ENCODE measurements around the gene FARP1. TPM values are rescaled to one million over a fixed set of nuclear protein-coding genes. Genes with fewer than 3 reads are reported as not detected.

The FARP1 gene
- total and polyA plus RNA-seq, 2 experiments from 2014 or later: 43.2 to 44.2 TPM

GRCh38 chr13:98446234-98446621 is 303.3 kb downstream of the FARP1 start:
- peaks cover 9% of the 10 kb centered on the region for H3K4me1 ChIP-seq (ENCODE audit: low read depth)
- TF ChIP-seq CTCF (IDR thresholded peaks at IDR 0.05; ENCODE audit: low read depth, low read length): no peak
- H3K27me3 ChIP-seq: no peaks in the 10 kb centered on the region
- no peak for DNase-seq (ENCODE audit: low read depth in 1 of 2, low spot score in 1 of 2)
- no peaks in the 10 kb centered on the region for H3K9me3 ChIP-seq (ENCODE audit: low read depth)
- no peak overlapping the region for H3K4me3 ChIP-seq
- H3K36me3 ChIP-seq: peaks cover 3% of the 10 kb centered on the region
- no peak overlapping the region for H3K27ac ChIP-seq

- peaks cover 10% of the 10 kb centered on the region for H3K4me1 ChIP-seq (ENCODE audit: low read depth)
- no peak for DNase-seq (ENCODE audit: low read depth in 1 of 2, low spot score in 1 of 2)
- H3K9me3 ChIP-seq (ENCODE audit: low read depth): no peaks in the 10 kb centered on the region
- no peak for TF ChIP-seq CTCF (IDR thresholded peaks at IDR 0.05; ENCODE audit: low read depth, low read length)
- no peak overlapping the region for H3K27ac ChIP-seq
- no peak overlapping the region for H3K4me3 ChIP-seq
- H3K27me3 ChIP-seq: no peaks in the 10 kb centered on the region
- peaks cover 3% of the 10 kb centered on the region for H3K36me3 ChIP-seq
These were observed 304.2 kb downstream of the FARP1 start for GRCh38 chr13:98447130-98447529.

GRCh38 chr13:98447881-98448641 is 305.2 kb downstream of the FARP1 start:
- Histone ChIP-seq H3K27me3 (no peaks in the 10 kb centered on the region), H3K9me3 (ENCODE audit: low read depth) (no peaks in the 10 kb centered on the region), H3K4me3 (no peak overlapping the region), H3K4me1 (ENCODE audit: low read depth) (peaks cover 10% of the 10 kb centered on the region), H3K27ac (no peak overlapping the region), H3K36me3 (peaks cover 9% of the 10 kb centered on the region)
- peak; percentile 49 for TF ChIP-seq CTCF (IDR thresholded peaks at IDR 0.05; ENCODE audit: low read depth, low read length)
- peak; percentile 12 to 82 for DNase-seq (ENCODE audit: low read depth in 1 of 2, low spot score in 1 of 2)

GRCh38 chr13:98448642-98448928 is 305.7 kb downstream of the FARP1 start:
- no peak for TF ChIP-seq CTCF (IDR thresholded peaks at IDR 0.05; ENCODE audit: low read depth, low read length)
- no peaks in the 10 kb centered on the region for H3K9me3 ChIP-seq (ENCODE audit: low read depth)
- no peak overlapping the region for H3K27ac ChIP-seq
- no peak for DNase-seq (ENCODE audit: low read depth in 1 of 2, low spot score in 1 of 2)
- H3K4me1 ChIP-seq (ENCODE audit: low read depth): peaks cover 10% of the 10 kb centered on the region
- H3K4me3 ChIP-seq: no peak overlapping the region
- no peaks in the 10 kb centered on the region for H3K27me3 ChIP-seq
- H3K36me3 ChIP-seq: peaks cover 12% of the 10 kb centered on the region

- peaks cover 12% of the 10 kb centered on the region for H3K36me3 ChIP-seq
- no peak overlapping the region for H3K4me3 ChIP-seq
- no peak overlapping the region for H3K27ac ChIP-seq
- H3K4me1 ChIP-seq (ENCODE audit: low read depth): peaks cover 10% of the 10 kb centered on the region
- no peak for DNase-seq (ENCODE audit: low read depth in 1 of 2, low spot score in 1 of 2)
- TF ChIP-seq CTCF (IDR thresholded peaks at IDR 0.05; ENCODE audit: low read depth, low read length): no peak
- no peaks in the 10 kb centered on the region for H3K9me3 ChIP-seq (ENCODE audit: low read depth)
- no peaks in the 10 kb centered on the region for H3K27me3 ChIP-seq
These were observed 306.4 kb downstream of the FARP1 start for GRCh38 chr13:98449273-98449672.
